NOMO-1 treated with DMSO at 0.1 percent for 48 hours (cell line): ENCODE data around the gene THRAP3.

Experiments
- DNase-seq: peaks from one replicate; lab custom pipeline; 2025; ENCODE audit not compliant: unreplicated experiment; lab: John Stamatoyannopoulos, UW

THRAP3 gene

DNA sequence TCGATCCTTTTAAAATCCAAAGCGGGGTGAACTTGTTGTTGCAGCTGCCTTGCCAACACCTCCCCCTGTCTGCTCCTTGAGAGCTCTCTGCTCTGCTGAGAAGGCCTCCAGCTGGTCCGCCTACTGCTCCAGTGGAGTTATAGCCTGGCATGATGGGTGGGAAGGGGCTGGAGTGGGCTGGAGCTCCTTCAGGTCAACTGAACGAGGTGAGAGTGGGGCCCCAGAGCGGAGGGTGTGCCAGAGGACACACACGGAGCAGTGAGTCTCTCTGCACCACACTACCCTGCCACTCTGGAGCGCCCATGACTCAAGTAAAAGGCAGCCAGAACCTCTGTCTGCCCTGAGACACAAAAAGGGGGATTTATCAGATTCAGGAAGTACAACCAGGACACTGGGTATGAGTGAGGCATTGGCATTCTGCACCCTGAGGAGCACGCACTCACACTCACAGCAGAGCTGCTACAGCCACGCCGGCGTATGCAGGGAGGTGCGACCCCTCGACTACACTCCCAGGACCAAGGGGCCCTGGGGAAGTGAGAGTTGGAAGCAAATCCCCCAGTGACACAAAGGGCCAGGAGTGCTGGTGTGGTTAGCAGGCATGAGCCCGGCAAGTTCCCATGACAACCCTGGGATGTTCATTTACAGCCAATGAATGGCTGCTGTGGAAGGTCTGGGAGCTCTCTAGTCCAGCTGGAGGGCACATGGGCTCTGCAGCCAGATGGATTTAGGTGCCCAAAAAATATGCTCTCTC is 127.2 kb downstream of the THRAP3 start:
- DNase-seq = no peak

DNA sequence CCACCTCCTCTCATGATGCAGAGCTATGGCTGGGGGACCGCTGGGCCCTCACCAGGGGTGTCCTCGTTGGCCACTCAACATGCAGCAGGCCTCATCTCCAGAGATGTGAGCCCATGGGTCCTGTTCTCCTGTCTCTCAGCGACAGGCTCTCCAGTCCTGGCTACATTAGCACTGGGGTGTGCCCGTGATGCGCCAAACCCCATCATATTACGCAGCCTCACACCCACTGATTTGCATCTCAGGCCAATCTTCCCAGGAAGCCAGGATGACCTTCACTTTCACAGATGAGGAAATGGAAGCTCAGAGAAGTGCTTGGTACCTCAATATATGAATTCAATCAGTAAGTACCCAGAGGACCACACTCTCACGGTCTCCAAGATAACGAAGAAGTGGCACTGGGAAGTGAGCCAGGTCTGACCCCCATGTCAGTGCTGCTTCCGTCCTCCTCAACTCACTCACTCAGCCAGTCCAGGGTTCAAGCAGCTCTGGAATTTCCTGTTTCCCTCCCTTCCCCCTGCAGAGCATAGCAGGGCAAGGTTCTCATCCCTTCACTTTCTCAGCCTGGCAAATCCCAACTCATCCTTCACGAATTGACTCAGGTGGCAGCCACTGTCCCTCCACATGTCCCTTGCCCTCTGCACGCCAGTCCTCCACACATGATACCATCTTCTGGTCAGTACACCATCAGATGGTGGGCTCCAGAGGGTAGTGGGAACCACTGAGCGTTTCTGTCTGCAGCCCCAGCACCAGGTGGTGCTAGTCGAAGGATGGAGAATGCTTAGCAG is 128.1 kb downstream of the THRAP3 start:
- DNase-seq = no peak

DNA sequence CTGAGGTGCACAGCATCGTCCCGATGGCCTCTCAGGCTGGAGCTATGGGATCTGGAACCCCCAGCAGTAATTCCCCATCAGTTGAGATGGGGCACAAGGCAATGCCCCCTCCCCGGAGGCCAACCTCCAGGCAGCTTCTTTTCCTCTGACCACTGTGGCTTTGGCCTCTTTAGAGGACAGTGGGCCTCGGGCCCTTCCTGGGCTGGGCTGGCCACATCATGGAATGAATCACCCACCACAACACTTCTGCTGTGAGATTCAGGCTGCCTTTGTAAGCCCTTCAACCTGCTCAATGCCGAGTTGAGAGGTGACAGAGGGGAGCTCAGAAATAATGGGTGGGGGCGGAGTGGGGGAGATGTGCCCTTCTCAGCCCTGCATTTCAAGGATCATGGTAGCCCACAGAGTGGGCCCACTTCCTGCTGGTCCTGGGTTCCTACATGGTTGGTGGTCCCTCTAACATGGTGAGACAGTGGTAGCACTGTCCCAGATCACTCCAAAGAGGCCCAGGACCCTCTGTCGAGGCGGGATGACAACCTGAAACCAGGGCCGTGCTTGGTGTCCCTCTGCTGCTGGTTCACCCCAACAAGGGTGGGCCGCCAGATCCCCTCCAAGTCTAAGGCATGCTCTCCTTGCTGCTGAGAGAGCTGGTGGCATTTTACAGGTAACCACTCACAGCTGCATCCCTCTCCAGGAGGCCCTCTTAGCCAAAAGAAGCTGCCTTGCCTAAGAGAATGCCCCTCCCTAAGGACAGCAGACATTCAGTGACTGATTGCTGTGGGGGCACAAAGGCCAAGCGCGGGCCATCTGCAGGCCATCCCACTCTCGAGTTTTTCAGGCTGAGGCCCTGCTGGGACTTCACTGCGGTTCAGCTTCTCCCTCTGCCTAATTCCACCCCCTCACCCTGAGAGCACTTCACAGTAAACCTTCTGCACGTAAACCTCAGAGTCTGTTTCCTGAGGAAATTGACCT is 129.0 kb downstream of the THRAP3 start:
- DNase-seq = no peak

DNA sequence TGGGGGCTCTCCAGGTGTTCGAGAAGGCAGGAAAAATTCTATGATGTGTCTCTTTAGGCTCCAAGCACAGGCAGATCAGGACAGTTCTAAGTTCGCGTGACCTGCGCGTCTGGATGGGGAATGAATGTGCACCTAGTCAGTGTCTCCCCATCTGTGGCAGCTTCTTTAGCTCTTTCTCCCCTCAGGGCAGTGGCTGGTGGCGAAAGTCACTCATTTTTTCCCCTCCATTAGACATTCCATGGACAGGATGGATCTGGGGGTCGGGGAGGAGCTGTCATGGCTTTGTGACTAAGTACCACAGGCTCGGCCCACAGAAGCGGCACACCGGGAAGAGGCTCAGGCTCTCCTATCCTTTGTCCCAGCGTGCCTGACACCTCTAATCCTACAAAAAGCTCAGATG is 130.2 kb downstream of the THRAP3 start:
- DNase-seq = no peak
